Stimulated activated CD4-positive, alpha-beta T cell treated with anti-CD3 and anti-CD28 coated beads, Interleukin-2, amount 100 ng/mL, for 48 hours (primary cell): ENCODE measurements around the gene SHD.

ENCODE experiments used
- DNase-seq, 2 donors: peaks; one replicate each; pipeline ENCODE4 v3.0.0-alpha.2; 2020

SHD gene

DNA sequence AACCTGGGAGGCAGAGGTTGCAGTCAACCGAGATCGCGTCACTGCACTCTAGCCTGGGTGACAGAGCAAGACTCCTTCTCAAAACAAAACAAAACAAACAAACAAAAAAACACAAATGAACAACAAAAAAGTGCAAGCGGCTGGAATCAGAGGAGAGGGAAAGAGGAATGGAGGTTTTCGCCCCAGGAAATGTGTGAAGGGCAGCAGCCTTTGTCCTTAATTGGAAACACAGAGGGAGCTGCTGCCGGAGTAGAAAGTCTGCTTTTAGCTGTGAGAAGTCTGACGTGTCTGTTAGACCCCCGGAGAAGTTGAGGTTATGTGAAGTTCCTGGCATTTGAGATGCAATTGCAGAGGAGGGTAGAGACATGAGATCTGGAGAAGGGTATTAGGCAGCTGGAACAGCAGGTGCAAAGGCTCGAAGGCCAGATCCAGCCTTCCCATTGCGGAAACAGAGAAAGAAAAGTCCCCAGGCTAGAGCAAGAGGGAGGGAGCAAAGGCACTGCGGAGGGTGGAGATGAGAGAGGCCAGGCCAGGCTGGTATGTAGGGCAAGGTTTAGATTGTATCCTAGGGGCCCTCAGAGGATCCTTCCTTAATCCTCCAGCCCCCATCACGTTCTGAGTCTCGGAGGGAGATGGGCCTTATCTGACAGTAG lies 22.6 kb downstream of the SHD start:
- no peak for DNase-seq

DNA sequence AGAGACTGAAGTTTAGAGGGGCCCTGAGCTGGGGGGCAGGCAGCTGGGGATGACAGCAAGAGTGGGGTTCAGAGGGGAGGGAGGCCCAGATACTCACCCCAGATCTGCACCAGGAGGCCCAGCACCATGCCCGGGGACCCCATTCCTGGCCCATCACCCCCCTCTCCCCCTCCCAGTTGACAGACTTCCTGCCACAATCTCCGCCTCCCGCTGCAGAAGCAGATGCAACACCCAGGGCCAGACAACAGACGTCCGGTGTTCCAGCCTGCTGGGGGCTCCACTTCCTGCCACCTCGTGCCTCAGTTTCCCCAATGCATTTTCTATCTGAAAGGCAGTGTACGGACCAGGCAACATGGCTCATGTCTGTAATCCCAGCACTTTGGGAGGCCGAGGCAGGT lies 23.2 kb downstream of the SHD start, which contains the start of gene TMIGD2:
TMIGD2 (minus strand) TSS at position 147 of the 398 bp plus-strand sequence; CDS start at position 143, 4 bp downstream.
- DNase-seq = no peak

DNA sequence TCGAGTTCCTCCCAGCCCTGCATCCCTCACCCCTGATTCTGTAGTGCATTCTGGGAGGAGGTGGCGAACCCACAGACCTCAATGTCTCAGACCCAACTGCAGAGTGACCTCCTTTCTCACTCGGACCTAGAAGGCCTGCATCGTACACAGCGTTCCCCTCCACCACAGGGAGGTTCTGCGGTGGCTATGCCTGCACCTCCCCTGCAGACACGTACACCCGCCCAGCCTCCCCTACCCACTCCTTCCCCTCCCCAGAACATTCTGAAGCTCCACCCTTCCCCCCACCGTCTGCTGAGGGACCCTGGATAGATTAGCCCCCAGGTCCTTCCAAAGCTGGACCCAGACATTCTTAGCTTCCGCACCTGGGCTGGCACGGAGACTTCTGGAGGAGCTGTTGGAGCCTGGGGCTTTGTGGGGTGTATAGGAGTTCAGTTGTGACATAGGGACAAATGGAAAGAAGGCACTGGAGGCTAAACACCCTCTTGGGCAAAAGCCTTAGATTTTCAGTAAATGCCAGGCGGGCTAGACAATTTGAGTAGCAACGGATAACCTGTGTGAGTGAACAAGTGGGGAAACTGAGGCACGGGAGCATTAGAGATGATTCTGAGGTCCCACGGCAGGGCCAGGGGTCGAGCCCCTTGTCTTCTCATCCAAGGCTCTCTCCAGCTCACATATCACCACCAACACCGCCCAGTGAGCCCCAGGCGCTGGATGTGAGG lies 24.9 kb downstream of the SHD start:
- no peak for DNase-seq

DNA sequence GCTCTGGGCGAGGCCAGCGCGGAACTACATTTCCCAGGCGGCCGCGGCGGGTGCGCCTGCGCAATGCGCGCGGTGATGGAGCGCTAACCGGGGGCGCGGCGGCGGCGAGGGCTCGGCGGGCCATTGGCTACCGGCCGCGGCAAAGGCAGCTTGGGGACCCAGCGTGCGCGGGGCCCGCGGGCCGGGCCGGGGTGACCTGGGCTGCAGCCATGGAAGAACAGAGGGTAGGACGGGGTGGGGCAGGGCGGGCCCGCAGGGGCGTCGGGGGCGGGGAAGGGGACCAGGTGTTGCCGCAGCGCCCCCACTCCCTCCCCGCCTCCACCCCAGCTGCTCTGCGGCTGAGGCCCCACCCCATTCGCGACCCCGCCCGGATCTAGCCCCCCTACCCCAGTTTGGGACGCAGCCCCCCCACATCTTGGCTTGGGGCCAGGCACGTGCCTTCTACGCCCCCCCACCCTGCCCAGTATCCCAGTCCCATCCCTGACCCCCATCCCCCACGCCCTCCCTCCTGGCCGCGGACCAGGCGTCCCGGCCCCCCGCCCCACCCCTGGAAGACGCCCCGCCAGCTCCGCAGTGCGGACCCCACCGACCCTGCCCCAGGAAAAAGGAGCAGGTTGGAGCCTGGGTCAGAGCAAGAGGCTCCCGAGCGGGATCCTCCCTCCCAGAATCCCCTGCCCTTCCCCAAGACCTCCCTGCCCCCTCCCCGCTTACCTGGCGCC lies 25.6 kb downstream of the SHD start, which contains the start of gene FSD1:
FSD1 (plus strand) TSS at position 61 of the 719 bp plus-strand sequence; CDS start at position 210, 149 bp downstream.
- peak; percentile 72 to 83 for DNase-seq

DNA sequence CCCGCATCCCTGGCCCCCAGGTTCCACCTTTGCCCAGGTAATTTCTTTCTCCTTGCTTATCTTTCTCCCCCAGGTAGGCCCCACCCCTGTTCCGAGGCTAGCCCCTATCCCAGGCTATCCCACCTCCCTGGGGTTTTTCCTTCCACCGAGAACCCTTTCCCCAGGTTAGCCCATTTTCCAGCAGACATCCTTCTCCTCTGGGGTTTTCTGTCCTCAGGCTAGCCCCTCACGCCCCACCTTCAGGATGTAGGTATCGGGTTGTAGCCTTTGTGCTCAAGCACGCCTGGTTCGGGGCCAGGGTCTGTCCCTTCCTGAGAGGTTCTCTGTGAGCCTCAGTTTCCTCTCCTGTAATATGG lies 26.2 kb downstream of the SHD start:
- no peak for DNase-seq

DNA sequence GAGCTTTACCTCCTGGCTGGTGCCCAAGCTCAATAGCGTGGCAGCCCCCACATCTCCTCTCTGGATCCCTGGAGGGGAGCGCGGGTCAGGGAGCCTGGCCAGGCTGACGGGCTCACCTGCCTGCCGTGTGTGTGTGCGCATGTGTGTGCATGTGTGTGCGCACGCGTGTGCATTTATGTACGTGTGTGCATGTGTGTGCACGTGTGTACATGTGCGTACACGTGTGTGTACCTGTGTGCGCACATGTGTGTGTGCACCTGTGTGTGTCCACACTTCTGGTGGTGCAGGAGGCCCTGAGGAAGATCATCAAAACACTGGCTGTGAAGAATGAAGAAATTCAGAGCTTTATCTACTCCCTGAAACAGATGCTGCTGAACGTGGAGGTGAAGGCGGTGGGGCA lies 26.6 kb downstream of the SHD start:
- no peak for DNase-seq

DNA sequence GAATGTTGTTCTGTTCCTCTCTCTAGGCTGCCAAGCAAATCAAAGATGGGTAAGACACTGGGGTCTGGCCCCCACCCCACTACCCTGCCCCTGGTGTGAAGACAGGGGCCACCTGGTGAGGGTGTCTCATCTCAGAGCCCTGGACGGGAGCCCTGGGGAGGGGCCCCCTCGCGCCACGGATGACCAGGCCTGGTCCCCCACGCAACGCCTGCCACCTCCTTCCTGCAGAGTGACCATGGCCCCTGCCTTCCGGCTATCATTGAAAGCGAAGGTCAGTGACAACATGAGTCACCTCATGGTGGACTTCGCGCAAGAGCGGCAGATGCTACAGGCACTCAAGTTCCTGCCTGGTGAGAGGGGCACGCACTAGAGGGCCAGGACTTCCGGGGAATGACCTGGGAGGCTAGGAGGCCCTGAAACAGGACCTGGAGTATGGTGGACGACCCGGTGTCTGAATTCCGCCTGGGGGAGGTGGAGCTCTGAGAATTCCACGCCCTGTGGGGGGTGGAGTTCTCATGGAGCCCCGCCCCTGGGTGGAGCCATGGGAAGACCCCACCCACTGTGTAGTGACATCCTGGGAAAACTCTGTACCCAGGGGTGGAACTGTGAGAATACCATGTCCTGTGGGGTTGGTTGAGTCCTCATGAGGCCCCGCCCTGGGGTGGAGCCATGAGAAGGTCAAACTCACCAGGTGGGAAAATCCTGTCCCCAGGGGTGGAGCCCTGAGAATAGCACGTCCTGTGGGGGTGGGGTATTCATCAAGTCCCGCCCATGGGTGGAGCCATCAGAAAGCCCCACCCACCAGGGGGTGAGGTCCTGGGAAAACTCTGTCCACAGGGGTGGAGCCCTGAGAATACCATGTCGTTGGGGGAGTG lies 31.4 kb downstream of the SHD start:
- no peak for DNase-seq

DNA sequence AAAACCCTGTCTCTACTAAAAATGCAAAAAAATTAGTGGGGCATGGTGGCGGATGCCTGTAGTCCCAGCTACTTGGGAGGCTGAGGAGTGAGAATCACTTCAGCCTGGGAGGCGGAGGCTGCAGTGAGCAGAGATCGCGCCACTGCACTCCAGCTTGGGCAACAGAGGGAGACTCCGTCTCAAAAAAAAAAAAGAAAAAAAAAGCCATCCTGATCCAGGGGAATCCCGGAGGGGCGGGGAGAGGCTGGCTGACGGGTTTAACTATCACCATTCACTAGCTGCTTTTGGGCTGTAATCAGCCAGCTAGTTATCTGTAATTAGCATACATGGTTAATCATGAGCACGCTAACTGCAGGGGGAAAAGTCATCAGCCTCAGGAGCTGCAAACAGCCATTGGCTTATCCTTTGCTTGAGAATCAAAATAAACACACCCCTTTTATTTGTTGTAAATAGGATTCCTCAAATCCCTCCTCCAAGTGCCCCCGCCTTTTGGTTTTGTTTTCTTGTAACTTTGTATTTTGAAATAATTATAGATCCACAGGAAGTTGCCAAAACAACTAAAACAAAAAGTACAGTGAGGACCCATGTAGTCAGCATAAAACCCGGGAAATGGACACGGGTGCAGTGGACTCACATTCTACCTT lies 34.9 kb downstream of the SHD start:
- DNase-seq = no peak

DNA sequence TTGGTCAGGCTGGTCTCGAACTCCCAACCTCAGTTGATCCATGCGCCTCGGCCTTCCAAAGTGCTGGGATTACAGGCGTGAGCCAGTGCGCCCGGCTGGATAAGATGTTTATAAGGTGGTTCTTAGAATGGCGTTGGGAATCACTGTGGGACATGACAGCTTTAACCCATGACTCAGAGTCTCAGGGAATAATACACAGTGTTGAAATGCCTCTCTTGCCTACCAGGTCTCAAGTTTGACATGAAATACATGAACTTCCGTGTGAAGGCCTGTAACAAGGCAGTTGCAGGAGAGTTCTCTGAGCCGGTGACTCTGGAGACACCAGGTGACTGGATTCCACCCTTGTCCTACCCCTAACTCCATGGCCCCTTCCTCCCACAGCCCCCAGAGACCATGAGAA lies 37.9 kb downstream of the SHD start:
- DNase-seq = no peak

DNA sequence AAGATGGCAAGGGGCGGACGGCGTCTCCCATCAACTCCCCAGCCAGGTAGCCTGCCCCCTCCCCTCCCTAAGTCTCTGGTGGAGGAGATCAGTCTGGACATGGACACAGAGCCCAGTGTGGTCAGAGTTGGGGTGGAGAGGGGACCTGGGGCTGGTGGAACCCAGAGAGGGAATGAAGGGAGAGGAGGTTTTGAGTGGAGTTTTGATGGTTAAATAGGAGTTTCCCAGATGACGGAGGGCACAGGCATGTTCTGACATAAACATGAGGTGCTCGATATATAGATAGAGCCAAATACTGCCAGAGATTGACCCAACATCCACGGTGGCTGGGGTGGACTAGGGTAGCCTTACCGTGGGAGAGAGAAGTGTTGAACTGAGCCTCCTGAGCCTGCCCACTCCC lies 39.4 kb downstream of the SHD start:
- DNase-seq = no peak

DNA sequence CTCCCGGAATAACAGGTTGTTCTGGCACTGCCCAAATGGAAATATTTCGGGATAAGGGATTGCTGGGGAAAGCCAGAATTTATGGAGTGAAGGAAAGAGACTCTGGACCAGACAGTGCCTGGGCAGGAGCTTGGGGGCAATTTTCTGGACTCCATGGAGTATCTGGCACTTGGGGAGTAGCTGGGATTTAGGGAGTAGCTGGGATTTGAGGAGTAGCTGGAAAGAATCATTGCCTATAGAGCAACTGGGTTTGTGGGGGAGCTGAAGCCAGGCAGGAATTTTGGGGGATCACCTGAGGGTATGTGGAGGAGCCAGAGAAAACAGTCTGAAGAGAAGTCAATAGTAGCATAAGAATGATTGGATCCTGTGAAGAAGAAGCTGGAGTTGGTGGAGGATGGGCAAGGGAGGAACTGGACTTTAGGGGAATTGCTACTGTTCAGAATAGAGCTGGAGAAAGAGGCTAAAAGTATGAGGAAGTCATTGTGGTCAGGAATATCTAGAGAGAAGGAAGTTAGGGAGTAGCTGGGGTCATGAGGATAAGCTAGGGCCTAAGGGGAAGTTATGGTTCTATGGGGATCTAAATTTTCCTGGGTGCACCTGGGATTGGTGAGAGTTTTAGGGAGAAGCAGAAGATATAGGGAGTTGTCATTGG lies 40.1 kb downstream of the SHD start:
- DNase-seq = no peak

DNA sequence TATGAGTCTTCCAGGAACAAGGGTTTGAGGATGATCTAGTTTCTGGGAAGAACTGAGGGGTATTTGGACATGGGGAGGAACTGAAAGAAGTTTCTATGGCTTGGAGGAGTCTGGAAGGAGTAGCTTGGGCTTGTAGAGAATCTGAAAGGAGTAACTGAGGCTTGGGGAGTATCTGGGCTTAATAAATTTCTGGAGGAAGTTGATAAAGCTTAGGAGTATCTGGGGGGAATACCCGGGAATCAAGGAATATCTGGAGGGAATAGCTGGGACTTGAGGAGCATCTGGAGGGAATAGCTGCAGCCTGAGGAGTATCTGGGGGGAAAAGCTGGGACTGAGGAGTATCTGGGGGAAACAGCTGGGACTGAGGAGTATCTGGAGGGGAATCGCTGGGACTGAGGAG lies 41.4 kb downstream of the SHD start:
- DNase-seq = no peak

DNA sequence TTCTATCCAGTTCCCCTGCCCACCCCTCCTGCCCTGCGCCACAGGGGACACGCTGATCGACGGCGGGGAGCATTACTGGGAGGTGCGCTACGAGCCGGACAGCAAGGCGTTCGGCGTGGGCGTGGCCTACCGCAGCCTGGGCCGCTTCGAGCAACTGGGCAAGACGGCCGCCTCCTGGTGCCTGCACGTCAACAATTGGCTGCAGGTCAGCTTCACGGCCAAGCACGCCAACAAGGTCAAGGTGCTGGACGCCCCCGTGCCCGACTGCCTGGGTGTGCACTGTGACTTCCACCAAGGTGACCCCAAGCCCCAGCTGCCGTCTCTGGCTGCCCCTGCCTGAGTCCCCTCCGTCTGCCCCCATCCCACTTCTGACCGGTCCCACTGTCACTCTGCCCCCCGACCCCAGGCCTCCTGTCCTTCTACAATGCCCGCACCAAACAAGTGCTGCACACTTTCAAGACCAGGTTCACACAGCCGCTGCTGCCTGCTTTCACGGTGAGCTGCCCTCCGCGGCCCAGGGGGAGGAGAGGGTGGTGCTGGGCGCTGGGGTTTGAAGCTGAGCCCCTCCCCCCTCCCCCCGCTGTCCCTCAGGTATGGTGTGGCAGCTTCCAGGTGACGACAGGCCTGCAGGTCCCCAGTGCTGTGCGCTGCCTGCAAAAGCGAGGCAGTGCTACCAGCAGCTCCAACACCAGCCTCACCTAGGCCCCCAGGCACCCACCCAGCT lies 44.0 kb downstream of the SHD start:
- no peak for DNase-seq

DNA sequence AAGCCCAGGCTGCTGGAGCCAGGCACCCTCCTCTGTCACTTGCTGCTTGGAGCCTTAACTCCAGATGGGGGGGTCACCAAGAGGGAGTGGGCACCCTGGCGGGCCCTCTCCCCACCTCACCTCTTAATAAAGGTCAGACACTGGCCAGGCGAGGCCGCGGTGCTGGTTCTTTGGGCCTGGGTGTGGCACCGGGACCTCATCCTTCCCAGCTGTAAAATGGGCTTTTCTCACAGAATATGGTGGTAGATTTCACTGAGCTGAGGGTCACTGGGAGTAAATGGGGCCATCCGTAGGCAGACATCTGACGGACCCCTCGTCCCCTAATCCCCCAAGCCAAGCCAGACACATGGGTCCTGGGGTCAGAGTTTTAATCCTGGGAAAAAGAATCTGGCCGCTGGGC lies 44.6 kb downstream of the SHD start:
- no peak for DNase-seq

DNA sequence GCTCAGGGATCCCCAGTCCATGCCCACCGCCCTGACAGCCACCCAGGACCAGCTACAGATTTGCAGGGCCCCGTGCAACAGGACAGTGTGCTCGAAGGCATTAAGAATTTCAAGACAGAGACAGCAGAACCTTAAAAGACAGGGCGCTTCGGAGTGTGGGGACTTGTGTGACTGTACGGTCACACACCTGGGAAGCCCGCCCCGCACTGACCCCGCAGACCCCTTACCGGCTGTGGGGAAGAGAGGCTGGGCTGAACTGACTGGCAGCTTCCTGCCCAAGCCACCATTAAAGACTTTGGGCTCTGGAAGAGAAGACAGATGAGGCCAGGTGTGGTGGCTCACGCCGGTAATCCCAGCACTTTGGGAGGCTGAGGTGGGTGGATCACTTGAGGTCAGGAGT lies 45.2 kb downstream of the SHD start:
- DNase-seq = no peak

DNA sequence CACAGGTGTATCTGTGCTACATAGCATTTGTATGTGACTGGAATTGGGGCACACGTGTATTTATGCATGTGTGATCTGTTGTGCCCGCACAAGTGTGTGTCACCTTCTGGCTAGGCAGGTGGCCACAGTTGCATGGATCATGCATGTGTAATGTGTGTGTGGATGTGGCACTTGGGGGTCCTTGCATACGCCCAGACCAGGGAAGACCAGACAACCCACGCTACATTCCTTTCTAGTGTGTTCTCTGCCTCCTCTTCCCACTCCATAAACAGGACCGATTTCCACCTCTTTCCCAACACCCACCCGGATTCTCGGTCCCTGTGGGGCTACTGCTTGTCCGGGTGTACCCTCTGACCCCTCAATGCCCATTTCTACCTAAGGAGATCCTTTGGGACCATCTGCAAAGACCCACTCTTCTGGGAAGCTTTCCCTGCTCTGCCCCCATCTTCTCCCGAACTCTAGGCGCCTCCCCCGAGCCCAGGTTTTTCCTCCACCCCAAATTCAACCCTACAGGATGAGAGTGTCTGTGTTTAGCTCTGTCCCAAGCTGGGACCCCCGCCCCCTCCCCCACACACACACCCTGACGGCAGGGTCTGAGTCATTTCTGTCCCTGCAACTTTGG lies 47.3 kb downstream of the SHD start:
- DNase-seq = no peak

DNA sequence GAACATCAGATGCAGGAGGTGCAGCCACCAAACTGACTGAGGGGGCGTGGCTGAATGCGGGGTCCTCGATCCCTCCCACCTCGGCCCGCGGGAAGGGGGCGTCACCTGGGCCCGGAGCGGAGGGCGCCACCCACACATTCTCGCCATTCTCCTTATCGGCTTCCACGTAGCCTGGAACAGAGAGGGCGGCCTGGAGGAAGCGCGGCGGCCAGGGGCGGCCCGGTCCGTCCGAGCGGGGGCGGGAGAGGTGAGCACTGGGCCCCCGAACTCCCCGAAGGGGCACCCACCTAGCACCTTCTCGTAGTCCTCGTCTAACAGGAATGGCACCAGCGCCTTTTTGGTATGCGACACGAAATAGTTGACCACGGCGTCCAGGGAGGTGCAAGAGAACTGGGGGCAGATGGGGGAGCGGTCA lies 47.8 kb downstream of the SHD start:
- DNase-seq = no peak

DNA sequence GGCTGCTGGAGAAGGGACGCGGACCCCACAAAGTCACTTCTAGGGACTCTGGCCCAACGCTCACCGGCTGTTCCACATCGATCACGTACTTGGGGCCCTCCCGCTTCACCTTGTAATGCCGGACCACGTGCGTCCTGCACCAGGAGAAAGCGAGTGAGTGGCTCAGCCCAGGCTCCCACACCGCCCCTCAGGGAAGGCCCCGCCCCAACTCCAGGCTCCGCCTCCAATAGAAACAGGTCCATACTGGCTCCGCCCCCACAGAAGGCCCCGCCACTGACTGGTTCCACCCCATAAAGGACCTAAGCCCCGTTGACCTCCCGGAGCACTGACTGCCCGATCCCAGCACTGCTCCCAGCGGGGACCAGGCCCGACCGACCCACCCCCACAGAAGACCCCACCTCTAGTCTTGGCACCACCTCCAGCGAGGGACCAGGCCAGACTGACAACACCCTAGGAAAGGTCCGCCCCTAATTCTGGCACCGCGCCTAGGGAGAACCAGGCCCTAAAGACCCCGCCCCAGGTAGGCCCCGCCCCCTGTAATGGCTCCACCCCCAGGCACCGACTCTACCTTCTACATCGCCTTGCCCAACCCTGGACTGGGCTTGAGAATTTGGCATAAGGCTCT lies 48.3 kb downstream of the SHD start:
- peak; percentile 49 to 74 for DNase-seq

DNA sequence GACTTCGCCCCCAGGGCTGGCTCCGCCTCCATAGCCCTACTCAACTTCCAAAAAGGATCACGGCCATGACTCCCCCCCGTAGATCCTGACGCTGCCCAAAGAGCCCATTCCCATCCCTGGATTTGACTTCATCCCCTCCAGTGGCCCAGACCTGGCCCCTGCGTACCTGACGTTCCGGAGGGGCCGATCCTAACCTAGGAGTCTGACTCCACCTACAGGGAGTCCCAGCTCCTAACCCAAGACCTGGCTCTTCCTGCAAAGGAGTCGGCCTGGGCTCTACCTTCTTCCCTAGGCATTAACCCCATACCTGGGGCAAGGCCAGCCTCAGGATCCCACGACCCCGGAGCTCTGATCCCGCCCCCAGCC lies 48.8 kb downstream of the SHD start:
- no peak for DNase-seq

DNA sequence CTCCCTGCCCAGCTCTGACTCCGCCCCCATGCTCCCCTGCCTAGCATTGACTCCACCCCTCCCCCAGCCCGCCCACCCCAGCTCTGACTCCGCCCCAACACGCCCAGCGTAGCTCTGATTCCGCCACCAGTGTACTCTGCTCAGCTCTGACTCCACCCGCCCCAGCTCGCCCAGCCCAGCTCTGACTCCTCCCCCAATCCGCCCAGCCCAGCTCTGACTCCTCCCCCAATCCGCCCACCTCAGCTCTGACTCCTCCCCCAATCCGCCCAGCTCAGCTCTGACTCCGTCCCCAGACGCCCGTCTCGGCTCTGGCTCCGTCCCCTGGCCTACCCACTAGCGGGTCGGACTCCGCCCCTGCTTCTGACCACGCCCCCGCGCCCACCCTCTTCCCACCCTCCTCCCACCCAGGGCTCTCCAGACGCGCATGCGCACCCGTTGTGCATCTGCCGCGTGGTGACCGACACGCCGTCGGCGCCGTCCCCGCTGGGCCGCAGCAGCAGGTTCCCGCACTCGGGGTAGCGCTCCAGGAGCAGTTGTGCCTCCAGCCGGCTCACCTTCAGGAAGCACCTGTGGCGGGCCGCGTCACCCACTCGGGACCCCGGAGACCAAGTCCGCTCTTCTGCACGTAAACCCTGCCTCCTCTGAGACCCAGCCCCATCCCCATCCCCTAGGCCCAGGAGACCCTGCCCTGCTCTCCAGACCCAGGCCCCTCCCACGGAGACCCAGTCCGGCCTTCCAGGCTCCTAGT lies 49.4 kb downstream of the SHD start:
- peak; percentile 87 to 98 for DNase-seq
